Loucy (cell line): Measurements from ENCODE around the gene MMRN2.
"Not testable (repeated sequence)": the region's sequence is repeated elsewhere in the genome, so short reads cannot be mapped to it uniquely, and the experiment has no call there.

Experiments
- H2AFZ ChIP-seq: fragments of 200-600 bp; sonication (generic); 2 replicates; pipeline ENCODE4 v1.6.0; 2016; ENCODE audit warnings: antibody characterized with exemption, mild to moderate bottlenecking, low read length, moderate library complexity
- H3F3A ChIP-seq: fragments of 200-600 bp; 2 replicates; pipeline ENCODE4 v1.6.0; 2016; ENCODE audit warnings: antibody characterized with exemption, low read depth, mild to moderate bottlenecking
- H3K27me3 ChIP-seq: fragments of 200-600 bp; sonication (generic); 2 replicates; pipeline ENCODE4 v1.6.1; 2014; ENCODE audit warnings: low read length, mild to moderate bottlenecking; ENCODE audit not compliant: insufficient read depth, poor library complexity, severe bottlenecking
- H3K36me3 ChIP-seq: fragments of 200-600 bp; sonication (generic); 2 replicates; pipeline ENCODE4 v1.6.1; 2016; ENCODE audit warnings: low read length; ENCODE audit not compliant: insufficient read depth
- H3K4me1 ChIP-seq: fragments of 200-600 bp; sonication (generic); 2 replicates; pipeline ENCODE4 v1.5.1; 2014; ENCODE audit warnings: low read length, mild to moderate bottlenecking; ENCODE audit not compliant: insufficient read depth, poor library complexity, severe bottlenecking
- H3K4me2 ChIP-seq: fragments of 200-600 bp; sonication (generic); 2 replicates; pipeline ENCODE4 v1.6.0; 2014; ENCODE audit warnings: antibody characterized with exemption, low read length, low read depth, mild to moderate bottlenecking; ENCODE audit not compliant: poor library complexity, severe bottlenecking
- H3K4me3 ChIP-seq: fragments of 200-600 bp; sonication (generic); 2 replicates; pipeline ENCODE4 v1.5.1; 2014; ENCODE audit warnings: low read length, mild to moderate bottlenecking, mixed read lengths; ENCODE audit not compliant: poor library complexity, severe bottlenecking
- H3K79me2 ChIP-seq: fragments of 200-600 bp; sonication (generic); 2 replicates; pipeline ENCODE4 v1.6.1; 2014; ENCODE audit warnings: low read length; ENCODE audit not compliant: insufficient read depth
- H3K9ac ChIP-seq: fragments of 200-600 bp; sonication (generic); 2 replicates; pipeline ENCODE4 v1.6.0; 2014; ENCODE audit warnings: mild to moderate bottlenecking, low read depth, low read length, moderate library complexity; ENCODE audit not compliant: poor library complexity, severe bottlenecking
- H3K9me2 ChIP-seq: fragments of 200-600 bp; sonication (generic); replicated peaks from 2 replicates; pipeline ENCODE4 v1.6.1; 2016; ENCODE audit warnings: low read depth, low read length, mixed read lengths
- H3K9me3 ChIP-seq: fragments of 200-600 bp; sonication (generic); 2 replicates; pipeline ENCODE4 v1.6.1; 2014; ENCODE audit warnings: mild to moderate bottlenecking, antibody characterized with exemption, low read length, low read depth; ENCODE audit not compliant: insufficient read depth
- H4K20me1 ChIP-seq: fragments of 200-600 bp; sonication (generic); 2 replicates; pipeline ENCODE4 v1.6.0; 2014; ENCODE audit warnings: antibody characterized with exemption, low read length, mild to moderate bottlenecking; ENCODE audit not compliant: insufficient read depth, poor library complexity, severe bottlenecking
- EZH2phosphoT487 ChIP-seq: fragments of 200-600 bp; IDR thresholded peaks from 2 replicates; pipeline ENCODE4 v1.6.1; 2018; ENCODE audit warnings: antibody characterized with exemption, mild to moderate bottlenecking, moderate library complexity, borderline replicate concordance
- TF ChIP-seq, protein P1 (sequence below): fragments of 200-600 bp; sonication (generic); conservative IDR thresholded peaks from 2 replicates; pipeline ENCODE4 v1.5.1; 2014; ENCODE audit warnings: mild to moderate bottlenecking, antibody characterized with exemption, low read length

The MMRN2 gene

DNA sequence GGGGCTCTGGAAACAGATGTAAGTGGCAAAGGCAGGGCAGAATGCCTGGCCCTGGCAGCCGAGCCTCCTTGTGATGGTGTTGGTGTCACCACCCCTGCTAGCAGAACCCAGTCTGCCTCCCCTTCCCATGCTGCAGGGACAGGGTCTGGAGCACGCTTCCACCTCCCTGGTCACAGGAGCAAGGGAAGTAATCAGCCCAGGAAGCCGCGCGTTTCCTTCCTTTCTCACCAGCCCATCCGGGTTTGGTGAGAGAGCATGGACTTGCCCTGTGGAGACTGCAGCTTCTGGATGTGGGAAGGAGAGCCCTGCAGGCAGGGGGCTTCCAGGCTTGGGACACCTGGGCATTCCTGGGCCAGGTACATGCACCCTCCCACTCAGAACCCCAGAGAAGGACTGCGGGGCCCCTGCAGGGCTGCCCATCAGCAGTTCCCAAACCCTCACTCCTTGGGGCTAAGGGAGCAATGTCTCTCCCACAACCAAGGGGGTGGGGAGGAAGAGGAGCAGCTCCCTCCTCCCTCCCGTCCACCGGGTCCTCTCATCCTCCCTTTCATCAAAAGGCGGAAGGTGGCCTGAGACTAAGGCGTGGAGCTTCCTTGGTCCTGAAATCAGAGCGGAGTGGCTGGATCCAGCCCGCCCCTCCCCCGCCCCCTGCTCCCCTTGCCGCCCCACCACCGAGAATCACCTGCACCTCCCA lies 1.8 kb downstream of the MMRN2 start:
- Histone ChIP-seq H3K9me2 (no peaks in the 10 kb centered on the region), H3K4me1 (peaks cover 6% of the 10 kb centered on the region), H3K36me3 (no peaks in the 10 kb centered on the region), H3K9me3 (peaks cover 6% of the 10 kb centered on the region; the same call in 1 of the 2 replicates), H4K20me1 (no peaks in the 10 kb centered on the region), H3F3A (no peaks in the 10 kb centered on the region), H3K4me3 (no peak overlapping the region), H2AFZ (no peak overlapping the region), H3K27me3 (no peaks in the 10 kb centered on the region), H3K79me2 (no peaks in the 10 kb centered on the region), H3K9ac (no peak overlapping the region), H3K4me2 (no peak overlapping the region)
- no peak for TF ChIP-seq EZH2phosphoT487
- TF ChIP-seq, protein P1, sequence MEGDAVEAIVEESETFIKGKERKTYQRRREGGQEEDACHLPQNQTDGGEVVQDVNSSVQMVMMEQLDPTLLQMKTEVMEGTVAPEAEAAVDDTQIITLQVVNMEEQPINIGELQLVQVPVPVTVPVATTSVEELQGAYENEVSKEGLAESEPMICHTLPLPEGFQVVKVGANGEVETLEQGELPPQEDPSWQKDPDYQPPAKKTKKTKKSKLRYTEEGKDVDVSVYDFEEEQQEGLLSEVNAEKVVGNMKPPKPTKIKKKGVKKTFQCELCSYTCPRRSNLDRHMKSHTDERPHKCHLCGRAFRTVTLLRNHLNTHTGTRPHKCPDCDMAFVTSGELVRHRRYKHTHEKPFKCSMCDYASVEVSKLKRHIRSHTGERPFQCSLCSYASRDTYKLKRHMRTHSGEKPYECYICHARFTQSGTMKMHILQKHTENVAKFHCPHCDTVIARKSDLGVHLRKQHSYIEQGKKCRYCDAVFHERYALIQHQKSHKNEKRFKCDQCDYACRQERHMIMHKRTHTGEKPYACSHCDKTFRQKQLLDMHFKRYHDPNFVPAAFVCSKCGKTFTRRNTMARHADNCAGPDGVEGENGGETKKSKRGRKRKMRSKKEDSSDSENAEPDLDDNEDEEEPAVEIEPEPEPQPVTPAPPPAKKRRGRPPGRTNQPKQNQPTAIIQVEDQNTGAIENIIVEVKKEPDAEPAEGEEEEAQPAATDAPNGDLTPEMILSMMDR, result no peak

GRCh38 chr10:86954681-86955500 lies 2.5 kb downstream of the MMRN2 start:
- Histone ChIP-seq H3K9me3 (peaks cover 6% of the 10 kb centered on the region; the same call in 1 of the 2 replicates), H4K20me1 (no peaks in the 10 kb centered on the region), H3K4me2 (no peak overlapping the region), H3K4me3 (no peak overlapping the region), H3K9me2 (no peaks in the 10 kb centered on the region), H2AFZ (no peak overlapping the region), H3K36me3 (no peaks in the 10 kb centered on the region), H3F3A (no peaks in the 10 kb centered on the region), H3K27me3 (no peaks in the 10 kb centered on the region), H3K79me2 (no peaks in the 10 kb centered on the region), H3K9ac (no peak overlapping the region), H3K4me1 (peaks cover 6% of the 10 kb centered on the region)
- TF ChIP-seq, protein P1, result no peak
- TF ChIP-seq EZH2phosphoT487, result no peak

- no peak overlapping the region for H2AFZ ChIP-seq
- peaks cover 6% of the 10 kb centered on the region for H3K4me1 ChIP-seq
- H3K36me3 ChIP-seq, result no peaks in the 10 kb centered on the region
- TF ChIP-seq, protein P1, result no peak
- TF ChIP-seq EZH2phosphoT487, result no peak
- no peaks in the 10 kb centered on the region for H3K79me2 ChIP-seq
- no peak overlapping the region for H3K4me2 ChIP-seq
- no peaks in the 10 kb centered on the region for H4K20me1 ChIP-seq
- H3K27me3 ChIP-seq, result no peaks in the 10 kb centered on the region
- no peaks in the 10 kb centered on the region for H3K9me2 ChIP-seq
- H3K9ac ChIP-seq, result no peak overlapping the region
- H3K4me3 ChIP-seq, result no peak overlapping the region
- peaks cover 6% of the 10 kb centered on the region; the same call in 1 of the 2 replicates for H3K9me3 ChIP-seq
- H3F3A ChIP-seq, result no peaks in the 10 kb centered on the region
These were observed 3.4 kb downstream of the MMRN2 start for GRCh38 chr10:86953747-86954680.

GRCh38 chr10:86952697-86953096 lies 4.7 kb downstream of the MMRN2 start:
- not testable (repeated sequence) for H3K27me3 ChIP-seq, H3K4me3 ChIP-seq, H3F3A ChIP-seq

More at GRCh38 chr10:86952697-86953096, 4.7 kb downstream of the MMRN2 start:
- not testable (repeated sequence) for H3K79me2 ChIP-seq, H3K36me3 ChIP-seq, H3K9me3 ChIP-seq, H3K4me2 ChIP-seq, H2AFZ ChIP-seq, H4K20me1 ChIP-seq, H3K9ac ChIP-seq, H3K9me2 ChIP-seq, H3K4me1 ChIP-seq
